Kidney epithelial cell (primary cell): Measurements from ENCODE around the gene SEMA4D. TPM values are rescaled to one million over a fixed set of nuclear protein-coding genes. Genes with fewer than 3 reads are reported as not detected.
A peak's percentile ranks its signal among the peaks of the same experiment; 100 is the strongest.

Source experiments
- DNase-seq: peaks from one replicate; pipeline ENCODE4 v3.0.0-alpha.2; 2010; ENCODE audit warnings: low read depth
- H3K27me3 ChIP-seq: 2 replicates; pipeline ENCODE4 v1.6.0; 2011; ENCODE audit warnings: low read length; ENCODE audit not compliant: control insufficient read depth, insufficient read depth
- H3K36me3 ChIP-seq: 2 replicates; pipeline ENCODE4 v1.5.1; 2011; ENCODE audit warnings: low read length; ENCODE audit not compliant: control insufficient read depth, insufficient read depth
- H3K4me3 ChIP-seq: 2 replicates; pipeline ENCODE4 v1.5.1; 2011; ENCODE audit warnings: low read depth, mild to moderate bottlenecking, control low read depth, low read length
- total RNA-seq: library from RNA; depleted of rRNA; stranded (reverse); fragments of >200 nt; gene quantifications from 2 replicates; pipeline ENCODE4 v1.2.3, GENCODE V29; 2015
- TF ChIP-seq, protein P1 (sequence below): IDR thresholded peaks from 2 replicates; pipeline ENCODE4 v1.5.1; 2011; ENCODE audit warnings: mild to moderate bottlenecking, moderate library complexity, low read length, control low read depth, inconsistent platforms; ENCODE audit not compliant: insufficient read depth, poor library complexity, severe bottlenecking

Gene SEMA4D
- total RNA-seq, 1 donor from 2014 or later, result 30.7 TPM

- H3K4me3 ChIP-seq, result no peak overlapping the region
- H3K36me3 ChIP-seq, result peaks cover 2% of the 10 kb centered on the region
- peak; percentile 45 for DNase-seq
- TF ChIP-seq, protein P1, sequence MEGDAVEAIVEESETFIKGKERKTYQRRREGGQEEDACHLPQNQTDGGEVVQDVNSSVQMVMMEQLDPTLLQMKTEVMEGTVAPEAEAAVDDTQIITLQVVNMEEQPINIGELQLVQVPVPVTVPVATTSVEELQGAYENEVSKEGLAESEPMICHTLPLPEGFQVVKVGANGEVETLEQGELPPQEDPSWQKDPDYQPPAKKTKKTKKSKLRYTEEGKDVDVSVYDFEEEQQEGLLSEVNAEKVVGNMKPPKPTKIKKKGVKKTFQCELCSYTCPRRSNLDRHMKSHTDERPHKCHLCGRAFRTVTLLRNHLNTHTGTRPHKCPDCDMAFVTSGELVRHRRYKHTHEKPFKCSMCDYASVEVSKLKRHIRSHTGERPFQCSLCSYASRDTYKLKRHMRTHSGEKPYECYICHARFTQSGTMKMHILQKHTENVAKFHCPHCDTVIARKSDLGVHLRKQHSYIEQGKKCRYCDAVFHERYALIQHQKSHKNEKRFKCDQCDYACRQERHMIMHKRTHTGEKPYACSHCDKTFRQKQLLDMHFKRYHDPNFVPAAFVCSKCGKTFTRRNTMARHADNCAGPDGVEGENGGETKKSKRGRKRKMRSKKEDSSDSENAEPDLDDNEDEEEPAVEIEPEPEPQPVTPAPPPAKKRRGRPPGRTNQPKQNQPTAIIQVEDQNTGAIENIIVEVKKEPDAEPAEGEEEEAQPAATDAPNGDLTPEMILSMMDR, result no peak
- no peaks in the 10 kb centered on the region for H3K27me3 ChIP-seq
These were observed 117.2 kb downstream of the SEMA4D start for GRCh38 chr9:89380437-89381307.

- H3K36me3 ChIP-seq, result peaks cover 2% of the 10 kb centered on the region
- no peak for DNase-seq
- TF ChIP-seq, protein P1, result no peak
- no peaks in the 10 kb centered on the region for H3K27me3 ChIP-seq
- no peak overlapping the region for H3K4me3 ChIP-seq
These were observed 118.3 kb downstream of the SEMA4D start for GRCh38 chr9:89379508-89380115.

GRCh38 chr9:89379031-89379430, 118.9 kb downstream of the SEMA4D start:
- H3K27me3 ChIP-seq, result no peaks in the 10 kb centered on the region
- no peak for DNase-seq
- H3K4me3 ChIP-seq, result no peak overlapping the region
- H3K36me3 ChIP-seq, result peaks cover 2% of the 10 kb centered on the region
- TF ChIP-seq, protein P1, result no peak

- TF ChIP-seq, protein P1, result no peak
- no peaks in the 10 kb centered on the region for H3K27me3 ChIP-seq
- H3K4me3 ChIP-seq, result no peak overlapping the region
- DNase-seq, result no peak
- H3K36me3 ChIP-seq, result peaks cover 2% of the 10 kb centered on the region
These were observed 119.4 kb downstream of the SEMA4D start for GRCh38 chr9:89378541-89378940.

- DNase-seq, result no peak
- Histone ChIP-seq H3K36me3 (peaks cover 2% of the 10 kb centered on the region), H3K4me3 (no peak overlapping the region), H3K27me3 (no peaks in the 10 kb centered on the region)
- TF ChIP-seq, protein P1, result no peak
These were observed 120.5 kb downstream of the SEMA4D start for GRCh38 chr9:89377411-89377810.
